Regular cardiac myocyte (primary cell): ENCODE measurements around the gene SPAG16. TPM values are rescaled to one million over a fixed set of nuclear protein-coding genes. Genes with fewer than 3 reads are reported as not detected.

Experiments
- total RNA-seq: library from RNA; depleted of rRNA; stranded (reverse); fragments of >200 nt; gene quantifications from 2 replicates; pipeline ENCODE4 v1.2.3, GENCODE V29; 2014

Gene SPAG16
- 24.7 and 43.1 TPM in 2 replicates for total RNA-seq

DNA sequence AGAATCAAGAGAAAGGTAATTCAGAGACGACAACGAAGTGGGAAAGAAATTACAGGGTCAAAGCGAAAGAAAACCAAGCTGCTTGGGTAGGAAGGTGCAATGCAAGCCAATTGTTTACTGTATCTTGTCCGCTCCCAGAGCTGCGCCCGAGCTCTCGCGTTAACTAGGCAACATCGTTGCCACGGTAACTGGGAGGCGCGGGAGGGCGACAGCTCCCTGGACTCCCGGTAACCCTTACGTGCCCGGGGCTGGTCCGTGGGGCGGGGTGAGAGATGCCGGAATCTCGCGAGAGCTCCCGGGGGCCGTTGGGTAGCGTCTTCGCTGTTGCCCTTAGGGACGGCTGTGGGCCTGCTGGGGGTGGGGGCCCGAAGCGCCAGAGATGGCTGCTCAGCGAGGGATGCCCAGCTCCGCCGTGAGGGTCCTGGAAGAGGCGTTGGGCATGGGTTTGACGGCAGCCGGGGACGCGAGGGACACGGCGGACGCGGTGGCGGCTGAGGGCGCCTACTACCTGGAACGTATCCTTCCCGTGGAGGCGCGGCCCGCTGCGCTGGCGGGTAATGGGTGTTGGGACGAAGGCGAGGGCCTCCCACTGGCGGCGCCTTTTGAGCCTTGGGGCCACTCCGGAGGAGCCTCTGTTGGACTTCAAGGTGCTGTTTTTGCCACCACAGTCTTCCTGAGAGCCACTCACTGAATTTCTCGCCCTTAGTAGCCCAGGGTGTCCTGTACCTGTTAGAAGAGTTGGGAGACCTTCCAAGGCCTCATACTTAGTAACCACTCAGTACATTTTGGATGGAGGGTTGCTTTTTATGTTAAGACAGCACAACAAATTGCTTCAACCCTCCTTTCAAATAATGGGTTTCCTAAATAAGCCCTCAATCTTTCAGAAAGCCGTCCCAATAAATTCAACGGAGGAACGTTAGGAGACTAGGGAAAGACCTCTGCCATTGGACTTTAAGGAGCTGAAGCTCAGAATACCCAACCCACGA lies at the start of gene SPAG16:
SPAG16 (plus strand) TSS at position 360 of the 986 bp plus-strand sequence.

DNA sequence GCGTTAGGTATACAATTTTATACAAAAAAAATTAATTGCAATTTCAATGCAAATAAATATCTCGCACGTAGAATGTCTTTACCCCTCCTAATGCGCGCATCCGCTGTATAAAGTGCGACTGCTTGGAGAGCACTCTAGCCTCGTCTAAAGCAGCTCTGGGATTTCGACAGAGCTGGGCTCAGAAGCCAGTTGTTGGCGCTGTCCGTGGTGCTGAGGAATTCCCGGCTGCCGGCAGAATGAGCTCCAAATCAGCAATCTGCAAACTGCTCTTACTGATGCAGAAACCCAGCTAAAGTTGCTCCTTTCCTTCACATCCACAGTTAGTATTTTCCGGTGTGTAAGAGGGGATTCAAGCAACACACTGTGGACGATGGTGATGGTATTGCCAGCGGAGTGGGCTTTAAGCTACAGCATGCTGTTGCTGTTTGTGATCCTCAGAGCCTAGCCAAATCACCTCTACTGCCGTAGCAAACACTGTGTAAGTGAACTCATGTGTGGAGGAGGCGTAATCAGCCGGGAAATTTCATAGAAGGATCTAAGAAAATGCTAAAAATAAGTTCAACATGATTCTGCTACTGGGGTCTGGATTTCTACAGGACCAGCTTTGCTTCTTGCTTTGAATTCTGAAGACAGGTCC lies 1126.8 kb downstream of the SPAG16 start, which contains the start of gene VWC2L:
VWC2L (plus strand) TSS at position 137 of the 637 bp plus-strand sequence. CDS start 3,140 bp downstream, outside the sequence.

Other genes with a start within 250 kb of the SPAG16 start
- 7.9 and 9.4 TPM in 2 replicates for gene IKZF2, start 132.9 kb upstream of the SPAG16 start, total RNA-seq